ENCODE data around the gene CDK6.

Gene CDK6

DNA sequence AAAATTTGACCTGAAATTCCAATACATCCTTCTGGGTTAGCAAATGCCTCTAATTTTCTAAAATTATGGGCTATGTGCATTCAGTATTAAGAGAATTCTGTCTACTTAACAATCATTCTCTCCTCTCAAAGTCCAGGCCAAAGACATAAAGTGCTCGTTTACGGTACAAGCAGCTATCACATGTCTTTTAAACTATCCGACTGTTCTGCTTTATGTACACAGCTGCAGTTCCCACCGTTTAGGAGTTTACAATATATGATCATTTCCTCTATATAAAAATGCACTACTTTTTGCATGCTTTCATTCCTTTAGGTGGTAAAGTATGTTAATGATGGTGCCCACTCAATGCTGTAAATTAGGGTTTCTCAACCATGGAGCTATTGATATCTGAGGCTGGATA is 34.0 kb downstream of the CDK6 start:
- no peak overlapping the region for H3K4me3 ChIP-seq (ENCODE audit: low read depth, low read length)
- TF ChIP-seq, protein P1, sequence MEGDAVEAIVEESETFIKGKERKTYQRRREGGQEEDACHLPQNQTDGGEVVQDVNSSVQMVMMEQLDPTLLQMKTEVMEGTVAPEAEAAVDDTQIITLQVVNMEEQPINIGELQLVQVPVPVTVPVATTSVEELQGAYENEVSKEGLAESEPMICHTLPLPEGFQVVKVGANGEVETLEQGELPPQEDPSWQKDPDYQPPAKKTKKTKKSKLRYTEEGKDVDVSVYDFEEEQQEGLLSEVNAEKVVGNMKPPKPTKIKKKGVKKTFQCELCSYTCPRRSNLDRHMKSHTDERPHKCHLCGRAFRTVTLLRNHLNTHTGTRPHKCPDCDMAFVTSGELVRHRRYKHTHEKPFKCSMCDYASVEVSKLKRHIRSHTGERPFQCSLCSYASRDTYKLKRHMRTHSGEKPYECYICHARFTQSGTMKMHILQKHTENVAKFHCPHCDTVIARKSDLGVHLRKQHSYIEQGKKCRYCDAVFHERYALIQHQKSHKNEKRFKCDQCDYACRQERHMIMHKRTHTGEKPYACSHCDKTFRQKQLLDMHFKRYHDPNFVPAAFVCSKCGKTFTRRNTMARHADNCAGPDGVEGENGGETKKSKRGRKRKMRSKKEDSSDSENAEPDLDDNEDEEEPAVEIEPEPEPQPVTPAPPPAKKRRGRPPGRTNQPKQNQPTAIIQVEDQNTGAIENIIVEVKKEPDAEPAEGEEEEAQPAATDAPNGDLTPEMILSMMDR (IDR thresholded peaks at IDR 0.05; ENCODE audit: borderline replicate concordance, insufficient read depth, low read depth, low read length) = no peak

DNA sequence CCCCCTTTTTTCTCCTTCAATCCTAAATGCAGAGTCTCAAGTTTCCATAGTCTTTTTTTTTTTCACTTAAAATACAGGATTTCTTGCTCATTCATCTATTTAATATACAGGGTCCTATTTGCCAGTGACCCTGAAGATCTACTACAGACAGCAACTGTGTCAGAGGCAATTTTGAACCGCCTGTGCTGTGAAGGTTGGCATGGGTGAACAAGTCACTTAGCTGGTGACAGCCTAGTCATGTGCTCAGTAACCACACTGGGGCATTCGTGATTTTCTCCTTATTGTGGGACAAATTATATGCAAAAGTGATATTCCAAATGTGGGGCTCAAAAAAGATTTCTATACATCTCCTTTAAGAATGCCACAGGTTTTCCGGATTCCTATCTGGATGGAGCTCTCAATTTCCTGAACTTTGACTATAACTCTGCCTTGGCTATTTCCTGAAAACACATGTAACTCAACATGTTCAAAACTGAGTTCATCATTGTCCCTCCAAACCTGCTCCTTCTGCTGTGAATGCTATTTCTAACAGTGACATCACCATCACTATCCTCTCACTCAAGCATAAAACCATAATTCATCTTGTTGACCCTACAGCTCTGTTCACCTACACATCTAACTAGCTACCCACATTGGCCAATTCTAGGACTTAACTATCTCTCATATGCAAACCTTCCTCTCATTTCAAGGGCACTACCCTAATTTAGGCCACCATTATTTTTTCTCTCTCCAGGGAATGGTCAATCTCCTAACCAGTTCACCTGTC is 36.7 kb downstream of the CDK6 start:
- TF ChIP-seq, protein P1 (IDR thresholded peaks at IDR 0.05; ENCODE audit: borderline replicate concordance, insufficient read depth, low read depth, low read length) = no peak
- no peak overlapping the region for H3K4me3 ChIP-seq (ENCODE audit: low read depth, low read length)

DNA sequence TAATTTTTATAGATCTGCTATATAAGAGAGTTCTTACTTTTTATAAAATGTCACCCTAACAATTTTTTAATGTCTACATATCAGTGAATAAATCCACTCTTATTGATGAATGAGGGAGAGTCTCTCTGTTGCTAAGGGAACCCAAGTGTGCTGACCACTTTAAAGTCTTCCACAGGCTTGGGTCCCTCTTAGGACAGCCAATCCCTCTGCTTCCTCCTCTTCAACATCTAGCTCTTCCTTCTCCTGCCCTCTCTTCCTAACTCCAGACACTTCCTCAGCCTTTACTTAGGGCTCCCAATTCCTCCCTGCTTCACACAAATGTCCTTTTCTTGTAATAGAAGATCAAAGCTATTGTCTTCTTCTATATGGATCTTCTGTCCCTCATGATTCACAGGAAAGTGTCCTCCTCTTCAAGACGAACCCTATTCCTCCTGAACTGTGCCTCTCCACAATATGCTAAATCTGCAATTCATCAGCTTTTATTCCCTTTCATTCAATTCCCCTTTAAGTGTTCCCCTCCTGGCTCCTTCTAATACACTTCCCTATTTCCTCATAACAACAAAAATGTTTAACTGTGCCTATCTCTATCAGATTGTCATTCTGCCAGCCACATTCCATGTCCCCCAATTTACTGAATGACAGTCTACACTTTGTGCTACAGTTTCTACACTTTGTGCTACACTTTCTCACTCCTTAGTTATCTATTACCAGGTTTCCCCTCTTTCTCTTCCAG is 37.7 kb downstream of the CDK6 start:
- no peak overlapping the region for H3K4me3 ChIP-seq (ENCODE audit: low read depth, low read length)
- TF ChIP-seq, protein P1 (IDR thresholded peaks at IDR 0.05; ENCODE audit: borderline replicate concordance, insufficient read depth, low read depth, low read length) = no peak

DNA sequence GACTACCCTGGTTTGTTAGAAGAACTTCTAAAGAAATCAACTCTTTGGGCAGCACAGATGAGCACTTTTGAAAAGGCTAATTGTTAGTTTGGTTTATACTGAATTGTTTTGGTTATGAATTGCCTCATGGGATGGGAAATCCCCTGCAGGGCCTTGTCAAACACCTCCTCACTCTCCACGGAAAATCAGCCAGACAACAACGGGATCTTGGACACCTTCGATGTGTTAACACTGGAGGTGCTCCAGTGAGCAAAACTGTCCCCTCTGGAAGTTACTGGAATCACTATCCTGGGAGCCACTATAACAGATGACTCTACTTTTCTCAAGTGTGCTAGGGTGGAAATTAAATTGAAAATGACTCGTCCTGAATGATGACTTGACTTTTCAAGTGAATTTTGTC is 38.7 kb downstream of the CDK6 start:
- H3K4me3 ChIP-seq (ENCODE audit: low read depth, low read length) = no peak overlapping the region
- TF ChIP-seq, protein P1 (IDR thresholded peaks at IDR 0.05; ENCODE audit: borderline replicate concordance, insufficient read depth, low read depth, low read length) = no peak

DNA sequence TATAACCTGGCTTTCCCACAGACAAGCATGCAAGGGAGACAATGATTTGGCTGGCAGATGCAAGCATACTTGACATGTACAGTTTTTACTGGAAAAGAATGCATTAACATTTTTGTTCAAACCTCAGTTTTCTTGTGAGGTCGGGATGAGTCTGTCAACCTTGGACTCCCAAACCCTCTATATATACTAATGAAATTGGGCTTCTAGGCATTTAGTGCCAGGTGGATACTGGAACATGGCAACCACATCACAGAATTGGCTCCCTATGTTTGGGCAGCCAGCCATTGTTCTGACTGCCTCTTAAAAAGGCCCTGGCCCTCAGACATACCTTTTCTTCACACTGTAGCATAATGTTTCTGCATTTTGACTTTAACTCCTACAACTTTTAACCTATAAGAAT is 39.1 kb downstream of the CDK6 start:
- TF ChIP-seq, protein P1 (IDR thresholded peaks at IDR 0.05; ENCODE audit: borderline replicate concordance, insufficient read depth, low read depth, low read length) = no peak
- no peak overlapping the region for H3K4me3 ChIP-seq (ENCODE audit: low read depth, low read length)

DNA sequence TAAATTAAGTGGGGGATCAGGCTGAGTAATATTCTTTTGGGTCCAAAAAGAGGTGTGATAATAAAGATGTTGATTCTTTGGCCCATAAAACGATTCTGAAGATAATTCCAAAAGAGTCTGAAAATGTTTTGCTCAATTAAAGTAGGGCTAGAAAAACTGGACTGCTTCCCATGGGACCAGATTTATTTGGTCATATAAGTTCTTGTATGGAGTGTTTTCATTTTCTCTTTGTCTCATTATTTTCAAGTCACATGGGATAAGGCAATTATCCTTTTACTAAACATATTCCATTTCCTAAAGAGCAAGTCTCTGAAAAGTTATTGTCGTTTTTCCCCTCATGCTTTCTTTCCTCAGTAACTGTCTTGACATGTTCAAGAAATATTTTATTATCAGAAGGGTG is 41.5 kb downstream of the CDK6 start:
- H3K4me3 ChIP-seq (ENCODE audit: low read depth, low read length) = no peak overlapping the region
- TF ChIP-seq, protein P1 (IDR thresholded peaks at IDR 0.05; ENCODE audit: borderline replicate concordance, insufficient read depth, low read depth, low read length) = no peak

DNA sequence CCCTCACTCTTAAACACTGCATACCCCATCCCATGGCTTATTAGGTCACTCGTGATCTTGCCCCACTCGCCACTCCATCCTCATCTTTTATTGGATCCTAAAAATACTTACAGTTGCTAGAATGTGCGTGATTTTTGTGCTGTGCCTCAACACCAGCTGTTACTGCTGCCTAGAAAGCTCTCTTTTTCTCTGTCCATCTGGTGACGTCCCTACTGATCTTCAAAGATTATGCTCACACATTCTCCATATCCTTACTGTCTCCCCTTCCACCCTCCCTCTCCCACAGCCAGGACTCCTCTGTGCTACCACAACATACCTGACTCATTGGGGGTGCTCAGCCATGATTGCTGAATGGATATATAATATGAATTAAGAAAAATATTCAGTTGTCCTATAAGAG is 42.0 kb downstream of the CDK6 start:
- TF ChIP-seq, protein P1 (IDR thresholded peaks at IDR 0.05; ENCODE audit: borderline replicate concordance, insufficient read depth, low read depth, low read length) = no peak
- no peak overlapping the region for H3K4me3 ChIP-seq (ENCODE audit: low read depth, low read length)

Measured in GM12875 (cell line).